Measurements from ENCODE around the gene STARD3.

DNA sequence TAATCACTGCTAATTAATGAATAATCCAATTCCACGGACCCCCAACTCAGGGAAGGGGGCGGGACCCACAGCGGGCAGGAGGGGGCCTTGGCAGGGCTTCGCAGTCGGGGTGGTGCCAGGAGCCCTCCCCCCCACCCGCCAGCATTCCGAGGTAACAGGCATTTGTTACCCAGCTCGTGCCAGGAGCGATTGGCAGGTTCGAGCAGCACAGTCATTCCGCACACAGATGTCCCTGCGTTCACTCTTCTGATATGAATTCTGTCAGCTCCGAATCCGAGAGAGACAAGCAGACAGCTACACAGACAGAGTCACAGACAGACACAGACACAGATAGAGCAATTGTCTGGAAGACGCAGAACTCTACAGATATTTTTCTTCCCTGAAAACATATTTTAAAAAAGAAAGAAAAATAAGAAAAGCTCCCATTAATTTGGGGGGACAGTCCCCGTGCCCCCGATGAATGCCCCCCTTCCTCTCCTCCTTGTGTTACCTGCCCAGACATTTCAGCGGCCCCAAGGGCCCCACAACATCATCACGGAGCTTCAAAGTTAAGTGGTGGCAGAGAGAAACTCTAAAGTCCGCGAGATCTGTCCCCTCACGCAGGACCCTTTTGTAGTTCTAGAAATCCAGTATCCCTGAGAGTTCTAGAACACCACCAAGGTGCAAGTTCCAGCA lies 39.4 kb upstream of the STARD3 start:
- no peak for TF ChIP-seq CTCF (IDR thresholded peaks at IDR 0.05; ENCODE audit: low read length)
- TF ChIP-seq EZH2 (IDR thresholded peaks at IDR 0.05; ENCODE audit: borderline replicate concordance, low read length): no peak
